Measurements from ENCODE around the gene ABCA5.

- TF ChIP-seq, protein P1, sequence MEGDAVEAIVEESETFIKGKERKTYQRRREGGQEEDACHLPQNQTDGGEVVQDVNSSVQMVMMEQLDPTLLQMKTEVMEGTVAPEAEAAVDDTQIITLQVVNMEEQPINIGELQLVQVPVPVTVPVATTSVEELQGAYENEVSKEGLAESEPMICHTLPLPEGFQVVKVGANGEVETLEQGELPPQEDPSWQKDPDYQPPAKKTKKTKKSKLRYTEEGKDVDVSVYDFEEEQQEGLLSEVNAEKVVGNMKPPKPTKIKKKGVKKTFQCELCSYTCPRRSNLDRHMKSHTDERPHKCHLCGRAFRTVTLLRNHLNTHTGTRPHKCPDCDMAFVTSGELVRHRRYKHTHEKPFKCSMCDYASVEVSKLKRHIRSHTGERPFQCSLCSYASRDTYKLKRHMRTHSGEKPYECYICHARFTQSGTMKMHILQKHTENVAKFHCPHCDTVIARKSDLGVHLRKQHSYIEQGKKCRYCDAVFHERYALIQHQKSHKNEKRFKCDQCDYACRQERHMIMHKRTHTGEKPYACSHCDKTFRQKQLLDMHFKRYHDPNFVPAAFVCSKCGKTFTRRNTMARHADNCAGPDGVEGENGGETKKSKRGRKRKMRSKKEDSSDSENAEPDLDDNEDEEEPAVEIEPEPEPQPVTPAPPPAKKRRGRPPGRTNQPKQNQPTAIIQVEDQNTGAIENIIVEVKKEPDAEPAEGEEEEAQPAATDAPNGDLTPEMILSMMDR (IDR thresholded peaks at IDR 0.05 in 4 of 5, conservative IDR thresholded peaks at IDR 0.05 in 1 of 5), result no peak
- no peak for TF ChIP-seq POLR2A (IDR thresholded peaks at IDR 0.05)
Measured at GRCh38 chr17:69250641-69251040, 76.3 kb downstream of the ABCA5 start.

Data from gastrocnemius medialis (tissue), 4 donors.